Measurements from ENCODE around the gene KLHDC3. TPM values are rescaled to one million over a fixed set of nuclear protein-coding genes. Genes with fewer than 3 reads are reported as not detected.

KLHDC3 gene
- total and polyA plus RNA-seq, 2 of the 8 experiments (the other 6 are each of a cell fraction or from before 2014, with no cell fraction given) = 181 to 203 TPM

DNA sequence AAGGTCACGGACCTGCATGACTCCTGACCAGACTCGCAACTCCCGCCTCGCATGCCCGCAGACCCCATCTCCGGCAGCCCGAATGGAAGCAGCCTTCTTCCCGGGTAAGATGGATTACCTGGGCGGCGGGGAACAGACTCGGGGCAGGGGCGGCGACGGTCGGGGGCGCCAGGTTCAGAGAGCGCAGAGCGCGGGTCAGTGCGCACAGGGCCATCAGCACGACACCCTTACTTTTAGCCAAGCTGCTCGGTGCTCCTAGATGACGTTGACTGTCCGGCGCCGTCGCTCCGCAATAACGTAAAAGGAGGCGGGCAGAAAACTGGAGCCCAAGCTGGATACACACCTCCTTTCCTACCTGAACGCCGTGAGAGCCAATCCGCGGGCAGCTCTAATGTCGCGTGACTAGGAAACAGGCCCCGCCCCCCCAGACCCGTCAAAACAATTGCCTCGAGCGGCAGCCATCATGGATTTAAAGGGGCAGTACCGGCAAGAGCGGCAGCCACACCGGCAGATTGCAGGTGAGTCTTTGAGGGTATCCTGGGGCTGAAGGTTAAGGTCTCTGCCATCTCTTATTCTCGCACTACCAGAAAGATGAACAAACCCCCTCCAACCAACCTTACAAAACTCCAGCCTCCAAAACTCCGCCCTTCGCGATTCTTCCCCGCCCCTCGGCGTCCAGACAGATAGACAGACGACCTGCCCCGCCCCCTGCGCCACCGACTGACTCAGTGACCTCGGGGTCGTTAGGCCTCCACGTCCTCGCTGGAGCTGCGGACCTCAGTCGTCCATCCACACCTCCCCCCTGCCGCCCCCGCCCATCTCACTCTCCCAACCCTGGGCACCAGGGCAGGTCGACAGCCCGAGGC, 45.4 kb downstream of the KLHDC3 start, which contains the start of the genes KLC4 and MRPL2 (continued):
- TF ChIP-seq BCL11A (IDR thresholded peaks at IDR 0.05; ENCODE audit: low read depth in 2 of 2, low read length in 2 of 2) = no peak
- no peak for TF ChIP-seq EGR1 (IDR thresholded peaks at IDR 0.05; ENCODE audit: borderline replicate concordance, low read depth, low read length)
- TF ChIP-seq, protein P1, sequence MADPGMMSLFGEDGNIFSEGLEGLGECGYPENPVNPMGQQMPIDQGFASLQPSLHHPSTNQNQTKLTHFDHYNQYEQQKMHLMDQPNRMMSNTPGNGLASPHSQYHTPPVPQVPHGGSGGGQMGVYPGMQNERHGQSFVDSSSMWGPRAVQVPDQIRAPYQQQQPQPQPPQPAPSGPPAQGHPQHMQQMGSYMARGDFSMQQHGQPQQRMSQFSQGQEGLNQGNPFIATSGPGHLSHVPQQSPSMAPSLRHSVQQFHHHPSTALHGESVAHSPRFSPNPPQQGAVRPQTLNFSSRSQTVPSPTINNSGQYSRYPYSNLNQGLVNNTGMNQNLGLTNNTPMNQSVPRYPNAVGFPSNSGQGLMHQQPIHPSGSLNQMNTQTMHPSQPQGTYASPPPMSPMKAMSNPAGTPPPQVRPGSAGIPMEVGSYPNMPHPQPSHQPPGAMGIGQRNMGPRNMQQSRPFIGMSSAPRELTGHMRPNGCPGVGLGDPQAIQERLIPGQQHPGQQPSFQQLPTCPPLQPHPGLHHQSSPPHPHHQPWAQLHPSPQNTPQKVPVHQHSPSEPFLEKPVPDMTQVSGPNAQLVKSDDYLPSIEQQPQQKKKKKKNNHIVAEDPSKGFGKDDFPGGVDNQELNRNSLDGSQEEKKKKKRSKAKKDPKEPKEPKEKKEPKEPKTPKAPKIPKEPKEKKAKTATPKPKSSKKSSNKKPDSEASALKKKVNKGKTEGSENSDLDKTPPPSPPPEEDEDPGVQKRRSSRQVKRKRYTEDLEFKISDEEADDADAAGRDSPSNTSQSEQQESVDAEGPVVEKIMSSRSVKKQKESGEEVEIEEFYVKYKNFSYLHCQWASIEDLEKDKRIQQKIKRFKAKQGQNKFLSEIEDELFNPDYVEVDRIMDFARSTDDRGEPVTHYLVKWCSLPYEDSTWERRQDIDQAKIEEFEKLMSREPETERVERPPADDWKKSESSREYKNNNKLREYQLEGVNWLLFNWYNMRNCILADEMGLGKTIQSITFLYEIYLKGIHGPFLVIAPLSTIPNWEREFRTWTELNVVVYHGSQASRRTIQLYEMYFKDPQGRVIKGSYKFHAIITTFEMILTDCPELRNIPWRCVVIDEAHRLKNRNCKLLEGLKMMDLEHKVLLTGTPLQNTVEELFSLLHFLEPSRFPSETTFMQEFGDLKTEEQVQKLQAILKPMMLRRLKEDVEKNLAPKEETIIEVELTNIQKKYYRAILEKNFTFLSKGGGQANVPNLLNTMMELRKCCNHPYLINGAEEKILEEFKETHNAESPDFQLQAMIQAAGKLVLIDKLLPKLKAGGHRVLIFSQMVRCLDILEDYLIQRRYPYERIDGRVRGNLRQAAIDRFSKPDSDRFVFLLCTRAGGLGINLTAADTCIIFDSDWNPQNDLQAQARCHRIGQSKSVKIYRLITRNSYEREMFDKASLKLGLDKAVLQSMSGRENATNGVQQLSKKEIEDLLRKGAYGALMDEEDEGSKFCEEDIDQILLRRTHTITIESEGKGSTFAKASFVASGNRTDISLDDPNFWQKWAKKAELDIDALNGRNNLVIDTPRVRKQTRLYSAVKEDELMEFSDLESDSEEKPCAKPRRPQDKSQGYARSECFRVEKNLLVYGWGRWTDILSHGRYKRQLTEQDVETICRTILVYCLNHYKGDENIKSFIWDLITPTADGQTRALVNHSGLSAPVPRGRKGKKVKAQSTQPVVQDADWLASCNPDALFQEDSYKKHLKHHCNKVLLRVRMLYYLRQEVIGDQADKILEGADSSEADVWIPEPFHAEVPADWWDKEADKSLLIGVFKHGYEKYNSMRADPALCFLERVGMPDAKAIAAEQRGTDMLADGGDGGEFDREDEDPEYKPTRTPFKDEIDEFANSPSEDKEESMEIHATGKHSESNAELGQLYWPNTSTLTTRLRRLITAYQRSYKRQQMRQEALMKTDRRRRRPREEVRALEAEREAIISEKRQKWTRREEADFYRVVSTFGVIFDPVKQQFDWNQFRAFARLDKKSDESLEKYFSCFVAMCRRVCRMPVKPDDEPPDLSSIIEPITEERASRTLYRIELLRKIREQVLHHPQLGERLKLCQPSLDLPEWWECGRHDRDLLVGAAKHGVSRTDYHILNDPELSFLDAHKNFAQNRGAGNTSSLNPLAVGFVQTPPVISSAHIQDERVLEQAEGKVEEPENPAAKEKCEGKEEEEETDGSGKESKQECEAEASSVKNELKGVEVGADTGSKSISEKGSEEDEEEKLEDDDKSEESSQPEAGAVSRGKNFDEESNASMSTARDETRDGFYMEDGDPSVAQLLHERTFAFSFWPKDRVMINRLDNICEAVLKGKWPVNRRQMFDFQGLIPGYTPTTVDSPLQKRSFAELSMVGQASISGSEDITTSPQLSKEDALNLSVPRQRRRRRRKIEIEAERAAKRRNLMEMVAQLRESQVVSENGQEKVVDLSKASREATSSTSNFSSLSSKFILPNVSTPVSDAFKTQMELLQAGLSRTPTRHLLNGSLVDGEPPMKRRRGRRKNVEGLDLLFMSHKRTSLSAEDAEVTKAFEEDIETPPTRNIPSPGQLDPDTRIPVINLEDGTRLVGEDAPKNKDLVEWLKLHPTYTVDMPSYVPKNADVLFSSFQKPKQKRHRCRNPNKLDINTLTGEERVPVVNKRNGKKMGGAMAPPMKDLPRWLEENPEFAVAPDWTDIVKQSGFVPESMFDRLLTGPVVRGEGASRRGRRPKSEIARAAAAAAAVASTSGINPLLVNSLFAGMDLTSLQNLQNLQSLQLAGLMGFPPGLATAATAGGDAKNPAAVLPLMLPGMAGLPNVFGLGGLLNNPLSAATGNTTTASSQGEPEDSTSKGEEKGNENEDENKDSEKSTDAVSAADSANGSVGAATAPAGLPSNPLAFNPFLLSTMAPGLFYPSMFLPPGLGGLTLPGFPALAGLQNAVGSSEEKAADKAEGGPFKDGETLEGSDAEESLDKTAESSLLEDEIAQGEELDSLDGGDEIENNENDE (IDR thresholded peaks at IDR 0.05; ENCODE audit: insufficient replicate concordance, low read length) = no peak
- peak; percentile 94 for TF ChIP-seq TAF1 (IDR thresholded peaks at IDR 0.05; ENCODE audit: low read depth, low read length)
- TF ChIP-seq SRF (IDR thresholded peaks at IDR 0.05; ENCODE audit: low read depth, low read length) = peak; percentile 89
- TF ChIP-seq CBX5 (IDR thresholded peaks at IDR 0.05; ENCODE audit: low read depth, low read length) = no peak
- no peak for TF ChIP-seq SAP30 (IDR thresholded peaks at IDR 0.05; ENCODE audit: insufficient read depth, insufficient replicate concordance, low read length)
- TF ChIP-seq TAF7 (optimal IDR thresholded peaks at IDR 0.05; ENCODE audit: borderline replicate concordance, low read depth, low read length) = peak; percentile 84
- TF ChIP-seq TBP (IDR thresholded peaks at IDR 0.05; ENCODE audit: low read depth, low read length) = peak; percentile 89
- TF ChIP-seq ASH2L (IDR thresholded peaks at IDR 0.05; ENCODE audit: low read length) = peak; percentile 77

All from H1 (cell line).